HG03139 (cell line): ENCODE data around the gene ANKRD2.
"Not testable (repeated sequence)": the region's sequence is repeated elsewhere in the genome, so short reads cannot be mapped to it uniquely, and the experiment has no call there.

Experiments used
- ATAC-seq: cut with Tn5 transposase; IDR thresholded peaks from one replicate; pipeline ENCODE4 v1.9.1; 2021; ENCODE audit not compliant: unreplicated experiment

Gene ANKRD2

DNA sequence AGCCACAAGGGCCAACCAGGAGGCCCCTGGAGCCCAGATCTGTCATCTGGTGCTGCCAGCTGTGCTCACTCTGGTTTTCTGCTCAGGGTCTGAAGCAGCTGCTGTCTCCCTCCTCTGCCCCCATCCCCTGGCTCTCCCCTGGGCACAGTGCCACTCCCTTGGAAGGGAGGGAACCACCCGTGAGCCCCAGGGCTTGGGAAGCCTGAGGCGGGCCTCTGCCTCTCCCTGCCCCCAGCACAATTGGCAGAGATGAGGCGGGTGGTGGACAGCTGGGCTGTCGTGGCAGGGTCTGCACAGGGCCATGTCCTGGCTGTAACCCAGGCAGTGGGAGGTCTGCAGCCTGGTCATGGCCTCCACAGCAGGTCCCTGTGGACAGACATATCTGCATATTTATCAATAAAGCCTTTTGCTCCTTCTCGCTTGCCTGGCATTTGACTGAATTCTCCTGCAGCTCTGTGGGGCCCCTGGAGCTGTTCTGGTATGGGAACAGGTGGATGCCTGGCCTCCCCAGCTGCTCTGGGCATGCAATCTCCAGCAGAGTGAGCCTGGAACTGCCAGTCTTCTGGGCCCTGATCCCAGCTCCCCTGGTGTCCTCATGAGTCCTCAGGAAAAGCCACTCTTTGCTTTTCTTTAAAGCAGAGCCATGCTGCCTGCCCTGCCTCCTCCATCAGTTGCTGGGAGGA is 1.6 kb upstream of the ANKRD2 start:
- ATAC-seq = no peak

DNA sequence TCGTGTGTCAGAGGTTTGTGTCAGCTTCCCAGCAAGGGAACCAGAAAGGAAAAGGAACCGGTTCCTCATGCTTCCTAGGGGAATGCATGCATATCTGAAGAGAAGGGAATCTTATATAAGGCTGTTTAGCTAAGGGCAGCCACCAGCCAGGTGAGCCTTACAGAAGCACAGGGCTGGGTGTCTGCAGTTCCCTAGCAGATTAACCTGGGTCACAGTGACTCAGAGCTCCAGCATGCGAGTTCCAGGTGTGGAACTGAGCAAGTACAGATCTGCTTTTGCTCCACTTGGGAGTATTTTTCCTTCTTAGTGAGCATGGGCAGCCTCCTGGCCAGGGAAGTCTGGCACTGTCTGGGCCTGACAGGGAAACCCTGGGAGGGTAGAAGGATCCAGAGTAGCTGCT is 957 bp upstream of the ANKRD2 start:
- no peak for ATAC-seq

DNA sequence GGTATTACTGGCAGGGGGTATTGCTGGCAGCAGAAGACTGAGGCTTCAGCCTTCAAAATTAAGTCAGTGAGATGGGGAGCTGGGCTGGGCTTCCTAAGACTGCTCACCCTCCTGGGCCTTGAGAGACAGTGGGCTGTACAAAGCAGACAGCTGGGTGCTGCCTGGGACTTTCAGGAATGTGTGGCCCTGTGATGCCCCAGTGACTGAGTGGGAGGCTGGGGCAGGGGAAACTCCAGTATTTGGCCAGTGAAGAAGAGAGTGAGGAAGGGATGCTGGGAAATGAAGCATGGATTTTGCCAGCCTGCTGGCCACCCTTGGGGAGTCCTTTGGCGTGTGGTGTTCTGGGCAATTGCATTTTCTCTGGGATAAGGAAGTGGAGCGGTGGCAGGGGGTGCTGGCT is 442 bp downstream of the ANKRD2 start:
- ATAC-seq = no peak

DNA sequence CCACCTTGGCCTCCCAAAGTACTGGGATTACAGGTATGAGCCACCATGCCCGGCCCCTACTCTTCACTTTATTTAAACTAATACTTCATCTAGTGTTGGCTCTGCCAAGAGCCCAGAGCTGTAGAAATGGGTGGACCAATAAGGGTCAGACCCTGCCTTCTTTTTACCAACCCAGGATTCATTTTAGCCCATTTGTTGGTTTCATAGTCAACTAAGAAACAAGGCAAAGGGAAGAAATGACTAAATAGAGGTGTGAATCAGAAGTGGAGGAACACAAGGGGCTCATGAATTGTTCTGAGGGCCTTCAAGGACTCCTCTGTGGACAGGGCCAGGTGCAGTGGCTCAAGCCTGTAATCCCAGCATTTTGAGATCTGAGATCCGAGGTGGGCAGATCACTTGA is 1.1 kb downstream of the ANKRD2 start:
- no peak for ATAC-seq

DNA sequence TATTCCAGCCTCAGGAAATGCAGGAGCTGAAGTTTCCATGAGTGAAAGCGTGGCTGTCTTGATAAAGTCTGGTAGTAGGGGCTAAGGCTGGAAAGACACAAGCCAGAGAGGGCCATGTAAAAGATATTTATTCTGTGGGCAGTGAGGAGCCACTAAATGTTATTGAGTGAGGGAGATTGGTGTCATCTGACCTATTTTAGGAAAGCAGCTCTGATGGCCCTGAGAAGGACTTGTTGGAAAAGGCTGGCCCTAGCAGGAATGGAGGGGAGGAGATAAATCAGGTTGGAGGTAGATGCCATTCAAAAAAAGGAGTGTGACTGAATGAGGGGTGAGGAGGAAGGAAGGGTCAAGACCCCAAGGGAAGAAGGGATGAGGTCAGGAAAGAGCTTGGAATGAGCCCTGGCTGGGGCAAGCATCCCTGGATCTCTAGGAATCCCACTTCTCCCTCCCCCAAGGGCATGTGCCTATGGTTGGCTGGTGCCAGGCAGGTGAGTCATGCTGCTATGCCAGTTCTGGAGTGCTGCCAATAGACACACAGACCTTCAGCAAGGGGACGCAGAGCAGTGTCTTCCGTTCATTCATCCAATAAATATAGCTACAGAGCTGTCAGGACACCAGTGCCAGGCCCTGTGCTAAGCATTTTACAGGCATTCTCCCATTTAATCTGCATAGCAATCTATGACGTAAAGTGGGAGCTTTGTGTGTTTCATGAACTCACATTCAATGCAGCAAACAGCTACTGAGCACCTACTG is 2.0 kb downstream of the ANKRD2 start:
- ATAC-seq = no peak

DNA sequence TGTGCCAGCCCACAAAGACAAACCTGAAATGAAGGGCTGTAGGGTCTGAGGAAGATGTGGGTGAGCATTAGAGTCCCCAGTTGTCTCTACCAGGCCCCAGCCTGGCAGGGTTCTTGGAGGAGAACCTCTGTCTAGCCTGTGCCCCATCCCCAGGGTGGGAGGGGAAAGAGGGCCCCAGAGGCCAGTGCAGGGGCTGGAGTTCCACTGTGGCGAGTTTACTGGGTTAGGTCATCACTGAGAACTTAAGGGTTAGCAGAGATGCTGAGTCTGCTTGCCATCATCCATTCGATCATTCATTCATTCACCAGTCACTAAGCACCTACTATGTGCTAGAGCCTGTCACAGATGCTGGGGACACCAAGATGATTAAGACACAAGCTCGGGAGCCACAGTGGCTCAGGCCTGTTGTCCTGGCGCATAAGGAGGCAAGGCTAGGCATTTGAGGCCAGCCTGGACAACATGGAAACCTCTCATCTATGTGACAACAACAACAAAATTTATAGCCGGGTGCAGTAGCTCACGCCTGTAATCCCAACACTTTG is 2.6 kb downstream of the ANKRD2 start:
- ATAC-seq = no peak

DNA sequence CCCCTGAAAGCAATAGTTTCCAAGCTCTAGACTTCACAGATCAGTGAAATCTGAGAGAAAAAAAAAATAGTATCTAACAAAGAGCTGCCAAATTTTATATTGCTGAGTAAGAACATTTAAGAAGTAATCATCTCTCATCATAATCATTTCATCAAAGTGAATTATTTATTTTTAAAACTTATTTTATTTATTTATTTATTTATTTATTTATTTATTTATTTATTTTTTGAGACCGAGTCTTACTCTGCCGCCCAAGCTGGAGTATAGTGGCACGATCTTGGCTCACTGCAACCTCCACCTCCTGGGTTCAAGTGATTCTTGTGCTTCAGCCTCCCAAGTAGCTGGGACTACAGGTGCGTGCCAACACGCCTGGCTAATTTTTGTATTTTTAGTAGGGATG is 3.9 kb downstream of the ANKRD2 start:
- ATAC-seq = not testable (repeated sequence)

DNA sequence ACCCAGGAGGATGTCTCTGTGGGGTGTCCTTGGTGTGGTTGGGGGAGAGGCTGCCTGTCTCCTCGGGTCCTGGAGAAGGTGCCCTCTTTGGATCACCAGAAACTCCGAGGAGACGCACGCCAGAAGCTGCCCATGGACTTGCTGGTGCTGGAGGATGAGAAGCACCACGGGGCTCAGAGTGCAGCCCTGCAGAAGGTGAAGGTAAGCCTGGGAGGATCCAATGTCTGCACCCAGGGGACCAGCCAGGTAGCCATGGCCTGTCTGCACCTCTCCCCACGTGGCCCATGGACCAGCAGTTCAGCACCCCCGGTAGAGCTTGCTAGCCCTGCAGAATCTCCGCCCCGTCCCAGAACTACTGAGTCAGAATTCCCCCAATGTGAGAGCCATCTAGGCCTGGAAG is 5.1 kb downstream of the ANKRD2 start:
- ATAC-seq = no peak

DNA sequence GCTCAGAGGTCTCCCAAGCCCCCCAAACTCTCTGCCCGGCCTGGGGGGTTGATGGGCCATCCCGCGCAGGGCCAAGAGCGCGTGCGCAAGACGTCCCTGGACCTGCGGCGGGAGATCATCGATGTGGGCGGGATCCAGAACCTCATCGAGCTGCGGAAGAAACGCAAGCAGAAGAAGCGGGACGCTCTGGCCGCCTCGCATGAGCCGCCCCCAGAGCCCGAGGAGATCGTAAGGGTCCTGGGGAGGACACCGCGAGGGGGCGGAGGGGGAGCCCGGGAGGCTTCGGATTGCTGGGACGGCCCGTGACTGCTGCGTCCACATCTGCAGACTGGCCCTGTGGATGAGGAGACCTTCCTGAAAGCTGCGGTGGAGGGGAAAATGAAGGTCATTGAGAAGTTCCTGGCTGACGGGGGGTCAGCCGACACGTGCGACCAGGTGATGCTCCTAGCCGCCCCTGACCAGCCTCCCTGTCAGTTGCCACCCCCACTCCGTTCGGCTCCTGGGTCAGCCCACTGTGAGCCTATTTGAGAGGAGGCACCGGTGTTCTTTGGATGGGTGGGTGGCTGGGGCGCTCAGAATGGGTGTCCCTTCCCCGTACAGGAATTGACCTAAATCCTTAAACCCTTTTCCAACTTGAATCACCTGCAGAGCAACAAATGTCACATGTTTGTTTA is 5.7 kb downstream of the ANKRD2 start:
- ATAC-seq = no peak

DNA sequence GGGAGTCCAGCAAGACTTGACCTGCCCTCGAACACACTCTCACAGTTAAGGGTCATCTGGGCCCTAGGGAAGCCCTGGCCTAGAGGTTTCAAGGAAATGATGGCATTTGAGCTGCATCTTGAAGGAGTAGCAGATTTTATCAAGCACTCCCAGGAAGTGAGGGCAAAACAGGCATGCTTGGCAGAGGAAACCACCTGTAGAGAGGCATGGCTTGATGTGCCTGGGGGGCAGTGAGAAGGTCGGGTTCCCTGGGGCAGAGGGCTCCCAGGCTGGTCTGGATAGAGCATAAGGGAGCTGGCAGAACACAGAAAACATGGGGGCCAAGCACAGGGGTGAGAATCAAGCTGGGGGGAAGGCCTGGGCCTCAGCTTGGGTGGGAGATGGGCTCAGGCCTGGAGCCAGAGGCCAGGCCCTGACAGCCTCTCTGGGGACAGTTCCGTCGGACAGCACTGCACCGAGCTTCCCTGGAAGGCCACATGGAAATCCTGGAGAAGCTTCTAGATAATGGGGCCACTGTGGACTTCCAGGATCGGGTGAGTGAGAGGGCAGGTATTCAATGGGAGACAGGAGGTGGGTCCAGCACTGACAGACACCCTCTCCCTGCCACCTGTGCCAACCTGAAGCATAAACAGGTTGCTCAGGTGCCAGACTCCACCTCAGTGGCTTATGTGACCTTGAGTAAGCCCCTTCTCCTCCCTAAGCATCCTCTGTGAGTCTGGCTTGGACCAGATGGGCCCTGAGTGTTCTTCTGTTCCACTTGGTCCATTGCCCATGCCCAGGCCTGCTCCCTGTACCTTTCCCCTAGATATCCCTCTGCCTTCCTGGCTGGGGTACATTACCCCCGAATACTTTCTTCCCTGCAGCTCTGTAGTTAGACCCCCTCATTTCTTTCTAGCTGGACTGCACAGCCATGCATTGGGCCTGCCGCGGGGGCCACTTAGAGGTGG is 8.1 kb downstream of the ANKRD2 start:
- no peak for ATAC-seq

DNA sequence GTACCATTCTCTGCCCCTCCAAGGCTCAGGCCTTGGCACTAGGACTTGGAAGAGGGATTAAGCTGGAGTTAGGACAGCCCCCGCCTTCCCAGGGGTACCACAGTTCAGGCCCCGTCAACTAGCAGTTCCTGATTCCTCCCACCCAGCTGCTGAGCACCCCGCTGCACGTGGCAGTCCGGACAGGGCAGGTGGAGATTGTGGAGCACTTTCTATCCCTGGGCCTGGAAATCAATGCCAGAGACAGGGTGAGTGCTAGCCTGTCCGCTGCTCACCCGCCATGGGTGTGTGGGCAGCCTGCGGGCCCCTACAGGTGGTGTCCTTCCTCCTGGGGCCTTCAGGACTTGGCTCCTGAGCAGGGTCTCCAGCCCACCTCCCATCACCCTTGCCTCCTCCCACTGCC is 9.6 kb downstream of the ANKRD2 start:
- no peak for ATAC-seq

DNA sequence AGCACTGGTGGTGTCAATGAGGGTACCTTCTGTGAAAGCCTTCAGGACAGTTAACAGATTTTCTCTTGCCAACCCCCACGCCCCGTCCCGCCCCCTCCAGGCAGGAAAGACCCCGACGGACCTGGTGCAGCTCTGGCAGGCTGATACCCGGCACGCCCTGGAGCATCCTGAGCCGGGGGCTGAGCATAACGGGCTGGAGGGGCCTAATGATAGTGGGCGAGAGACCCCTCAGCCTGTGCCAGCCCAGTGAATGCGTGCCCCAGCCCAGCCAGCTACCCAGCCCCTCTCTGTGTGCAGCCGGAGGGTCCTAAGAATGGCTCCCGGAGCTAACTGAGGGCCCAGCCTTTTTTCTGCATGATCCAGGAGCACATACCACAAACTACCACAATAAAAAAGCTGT is 10.9 kb downstream of the ANKRD2 start:
- ATAC-seq = no peak

DNA sequence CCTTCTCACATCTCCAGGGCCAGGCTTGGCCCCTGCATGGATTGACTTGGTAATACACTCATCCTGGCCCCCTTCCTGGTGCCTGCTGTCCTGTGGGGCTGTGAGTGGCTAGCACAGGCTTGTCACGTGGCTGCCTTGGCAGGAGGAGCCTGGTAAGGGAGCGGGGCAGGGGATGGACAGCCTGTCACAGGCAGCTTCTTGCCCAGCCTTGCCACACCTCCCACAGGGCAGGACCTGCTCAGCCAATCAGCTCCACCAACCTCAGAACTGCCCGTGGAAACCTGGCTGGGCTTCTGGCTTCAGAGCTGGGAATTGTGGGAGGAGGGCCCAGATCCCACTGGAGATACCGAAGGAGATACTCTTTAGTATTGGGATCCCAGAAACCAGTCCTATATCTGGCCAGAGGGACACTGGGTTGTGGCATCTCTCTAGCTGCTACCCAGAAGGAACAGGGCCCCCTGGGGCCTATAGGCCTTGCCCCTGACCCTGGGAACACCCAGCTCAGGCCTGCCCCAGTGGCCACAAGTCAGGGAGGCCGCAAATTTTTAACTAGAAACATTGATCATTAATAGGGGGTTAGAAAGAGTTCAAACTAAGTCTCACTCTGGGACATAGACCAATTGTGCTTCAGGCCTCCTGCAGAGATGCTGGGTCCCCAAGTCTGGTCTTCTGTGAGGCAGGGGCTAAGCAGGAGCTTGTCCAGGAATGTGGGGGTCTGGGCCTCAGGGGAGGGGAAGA is 11.7 kb downstream of the ANKRD2 start, which contains the start of gene HOGA1:
TSS of gene HOGA1 (plus strand) at position 330 of the 738 bp plus-strand sequence. CDS start at position 645, 315 bp downstream.
- peak; percentile 48 for ATAC-seq

DNA sequence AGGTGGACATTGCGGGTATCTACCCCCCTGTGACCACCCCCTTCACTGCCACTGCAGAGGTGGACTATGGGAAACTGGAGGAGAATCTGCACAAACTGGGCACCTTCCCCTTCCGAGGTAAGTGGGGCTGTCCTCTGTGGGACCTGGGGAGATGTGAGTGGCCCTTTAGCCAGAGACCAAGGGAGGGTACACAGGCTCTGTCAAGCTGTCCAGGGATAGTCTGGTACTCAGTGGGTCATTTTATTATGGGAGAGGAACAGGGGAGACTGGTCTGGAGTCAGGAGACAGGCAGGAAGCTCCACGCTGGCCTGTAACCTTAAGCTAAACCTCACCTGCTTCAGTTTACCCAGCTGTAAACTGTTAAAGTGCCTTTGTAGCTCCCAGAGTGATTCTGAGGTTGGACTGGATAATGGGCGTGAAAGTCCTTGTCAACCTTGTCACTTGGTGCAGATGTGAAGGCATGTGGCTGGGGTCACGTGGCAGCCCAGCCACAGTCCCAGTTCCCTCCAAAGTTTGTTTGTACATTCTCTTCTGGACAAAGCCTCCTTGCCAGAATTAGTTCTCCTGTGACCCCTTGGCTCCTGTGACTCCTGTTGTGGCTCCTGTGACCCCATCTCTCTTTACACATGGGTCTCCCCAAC is 12.3 kb downstream of the ANKRD2 start:
- no peak for ATAC-seq

DNA sequence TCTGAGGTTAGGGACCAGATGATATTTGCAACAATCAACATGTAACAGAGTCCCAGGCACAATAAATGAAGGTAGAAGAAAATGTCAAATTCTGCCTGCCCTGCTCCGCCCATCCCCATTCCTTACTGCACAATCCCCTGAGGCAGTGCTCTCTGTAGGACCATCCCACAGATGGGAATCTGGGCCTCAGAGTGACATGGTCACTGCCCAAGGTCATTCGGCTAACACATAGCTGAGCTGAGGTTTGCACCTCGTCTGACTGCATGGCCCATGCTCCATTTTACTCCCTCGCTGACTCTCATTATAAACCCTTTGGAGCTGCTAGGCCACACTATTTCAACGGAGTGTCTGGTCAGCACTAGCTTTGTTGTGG is 12.8 kb downstream of the ANKRD2 start:
- ATAC-seq = no peak

DNA sequence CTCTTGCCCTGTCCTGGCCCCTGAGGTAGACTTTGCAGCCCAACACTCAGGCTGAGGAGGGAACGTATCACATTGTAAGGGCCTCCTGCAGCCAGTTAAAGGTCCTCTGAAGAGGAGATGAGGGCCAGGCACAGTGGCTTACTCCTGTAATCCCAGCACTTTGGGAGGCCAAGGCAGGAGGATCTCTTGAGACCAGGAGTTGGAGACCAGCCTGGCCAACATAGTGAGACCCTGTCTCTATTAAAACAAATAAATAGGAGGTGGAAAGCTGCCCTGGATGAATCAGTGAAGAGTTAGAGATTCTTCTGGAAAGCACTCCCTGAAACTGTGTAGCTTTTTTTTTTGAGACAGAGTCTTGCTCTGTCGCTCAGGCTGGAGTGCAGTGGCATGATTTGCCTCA is 14.6 kb downstream of the ANKRD2 start:
- no peak for ATAC-seq

DNA sequence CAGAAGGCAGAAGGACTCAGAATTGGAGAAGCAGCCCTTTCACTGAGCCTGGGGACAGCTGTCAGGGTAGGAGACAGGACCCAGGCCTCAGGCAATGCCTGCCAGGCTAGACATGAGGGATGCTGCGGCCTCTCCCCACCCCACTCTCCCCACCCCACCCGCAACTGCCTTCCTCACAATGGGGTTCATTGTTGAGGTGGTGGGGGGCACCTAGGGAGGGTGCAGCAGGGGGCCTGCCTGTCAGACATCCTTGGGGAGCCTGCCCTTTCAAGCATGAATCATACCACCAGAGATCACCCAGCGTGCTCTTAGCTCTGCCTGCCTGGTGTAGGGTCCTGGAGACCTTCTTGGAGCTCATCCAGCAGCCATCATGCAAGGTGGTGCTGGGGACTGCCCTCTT is 16.9 kb downstream of the ANKRD2 start, which contains the start of gene C10orf62:
TSS of gene C10orf62 (plus strand) at position 243 of the 400 bp plus-strand sequence. CDS start 177 bp downstream, outside the sequence.
- ATAC-seq = no peak

DNA sequence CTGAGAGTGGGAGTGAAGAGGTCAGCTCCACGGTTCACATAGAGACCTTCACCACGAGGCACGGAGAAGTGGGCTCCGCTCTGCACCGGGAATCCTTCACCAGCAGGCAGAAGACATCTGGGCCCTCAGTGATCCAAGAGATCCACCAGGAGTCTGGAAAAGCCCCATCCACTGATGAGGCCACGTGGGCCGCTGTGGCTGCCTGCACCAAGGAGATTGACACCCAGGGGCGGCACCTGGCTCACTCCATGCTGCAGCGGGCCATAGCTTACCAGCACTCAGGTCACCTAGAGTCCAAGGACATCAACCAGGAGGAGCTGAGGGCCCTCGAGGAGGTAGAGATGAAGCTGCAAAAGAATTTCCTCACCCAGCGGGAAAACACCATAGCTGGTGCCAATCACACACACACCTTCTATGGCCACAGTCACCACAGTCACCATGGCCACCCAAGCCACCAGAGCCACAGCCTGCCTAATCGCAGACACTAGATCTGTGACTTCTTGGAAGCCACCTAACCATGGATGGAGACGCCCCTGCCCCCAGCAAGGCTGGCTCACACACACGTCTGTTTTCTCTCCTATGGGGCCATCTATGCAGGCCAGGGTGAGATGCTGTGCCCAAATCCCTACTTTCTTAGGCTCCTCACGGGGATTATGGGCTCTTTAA is 17.6 kb downstream of the ANKRD2 start:
- ATAC-seq = no peak
